Ramos (cell line): ENCODE results near the gene FTH1.
"Not testable (repeated sequence)": the region's sequence is repeated elsewhere in the genome, so short reads cannot be mapped to it uniquely, and the experiment has no call there.

ENCODE experiments used
- in situ Hi-C: fragments of 300-500 bp; cut with MboI; formaldehyde crosslinking; loops from one replicate; pipeline ENCODE4 v1.14.3; 2022; ENCODE audit warnings: low sequenced_read_pairs; ENCODE audit not compliant: unreplicated experiment

FTH1 gene

GRCh38 chr11:61964666-61965271, 2.7 kb downstream of the FTH1 start:
- in situ Hi-C loops: not testable (repeated sequence)

- in situ Hi-C loops: no loop called here
Measured at GRCh38 chr11:61964058-61964665, 3.3 kb downstream of the FTH1 start.

GRCh38 chr11:61963282-61964057, 4.0 kb downstream of the FTH1 start:
- in situ Hi-C loops: no loop called here

- in situ Hi-C loops: no loop called here
Measured at GRCh38 chr11:61963016-61963281, 4.5 kb downstream of the FTH1 start.

GRCh38 chr11:61962213-61963015, 5.0 kb downstream of the FTH1 start:
- in situ Hi-C loops: no loop called here

GRCh38 chr11:61961570-61962212, 5.7 kb downstream of the FTH1 start:
- in situ Hi-C loops: no loop called here

GRCh38 chr11:61960532-61960931, 6.9 kb downstream of the FTH1 start:
- in situ Hi-C loops: no loop called here

- in situ Hi-C loops: no loop called here
Measured at GRCh38 chr11:61959678-61960077, 7.8 kb downstream of the FTH1 start.

- in situ Hi-C loops: no loop called here
Measured at GRCh38 chr11:61959114-61959513, 8.3 kb downstream of the FTH1 start.

- in situ Hi-C loops: no loop called here
Measured at GRCh38 chr11:61958590-61958989, 8.8 kb downstream of the FTH1 start.

- in situ Hi-C loops: no loop called here
Measured at GRCh38 chr11:61957021-61957770, 10.2 kb downstream of the FTH1 start.

- in situ Hi-C loops: no loop called here
Measured at GRCh38 chr11:61956191-61957020, 11.0 kb downstream of the FTH1 start.

GRCh38 chr11:61955422-61956135, 11.9 kb downstream of the FTH1 start:
- in situ Hi-C loops: no loop called here

- in situ Hi-C loops: no loop called here
Measured at GRCh38 chr11:61954851-61955421, 12.5 kb downstream of the FTH1 start.

- in situ Hi-C loops: no loop called here
Measured at GRCh38 chr11:61954106-61954850, 13.2 kb downstream of the FTH1 start.

- in situ Hi-C loops: not testable (repeated sequence)
Measured at GRCh38 chr11:61953632-61954031, 13.8 kb downstream of the FTH1 start.

- in situ Hi-C loops: no loop called here
Measured at GRCh38 chr11:61952882-61953281, 14.6 kb downstream of the FTH1 start.
